Measurements from ENCODE around the gene CDC25B. TPM values are rescaled to one million over a fixed set of nuclear protein-coding genes. Genes with fewer than 3 reads are reported as not detected.

Gene CDC25B
- total and polyA plus RNA-seq, 2 of the 8 experiments (the other 6 are each of a cell fraction or from before 2014, with no cell fraction given): 21.7 to 31.2 TPM

DNA sequence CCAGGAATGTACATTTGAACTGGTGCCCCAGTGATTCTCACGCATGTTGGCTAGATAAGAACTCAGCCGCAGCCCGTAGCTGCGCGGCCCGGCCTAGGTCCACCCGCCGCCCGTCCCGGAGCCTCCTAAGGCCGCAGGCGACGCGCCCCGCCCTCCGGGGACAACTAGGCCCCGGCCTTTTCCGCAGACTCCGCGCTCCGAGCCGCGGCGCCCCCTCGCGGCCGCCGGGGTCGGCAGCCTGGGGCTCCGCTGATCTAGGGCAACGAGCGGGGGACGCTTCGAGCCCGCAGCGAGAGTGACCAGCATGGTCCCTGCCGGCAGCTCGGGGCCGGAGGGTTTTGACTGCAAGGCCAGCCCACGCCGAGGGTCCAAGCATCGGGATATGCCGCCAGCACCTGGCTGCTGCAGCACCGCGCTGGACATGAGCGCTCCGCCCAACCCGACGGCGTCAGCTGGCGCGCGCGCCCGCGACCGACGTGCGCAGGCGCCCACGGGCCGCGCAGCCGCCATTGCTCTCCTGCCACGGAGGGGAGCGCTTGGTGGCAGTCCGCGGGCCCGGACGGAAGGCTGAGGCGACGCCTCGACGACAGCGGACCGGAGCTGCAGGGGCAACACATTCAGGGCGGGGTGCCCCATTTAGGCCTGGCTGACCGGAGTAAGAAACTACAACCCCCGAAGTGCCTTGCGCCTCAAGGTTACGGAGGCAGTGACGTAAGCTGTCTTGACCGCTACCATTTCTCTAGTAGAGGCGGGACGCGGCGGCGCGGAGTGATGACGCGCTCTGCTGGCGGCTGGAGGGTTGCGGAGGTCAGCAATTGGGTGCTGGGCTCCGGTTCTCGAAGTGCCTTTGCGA is 24.2 kb downstream of the CDC25B start, which contains the start of gene AP5S1:
Gene AP5S1 (plus strand): TSS at position 500 of the 853 bp plus-strand sequence. CDS start 1,571 bp downstream, outside the sequence.
- H3K27me3 ChIP-seq (replicated peaks in 1 of 4; ENCODE audit: control insufficient read depth in 3 of 4, extremely low read depth in 1 of 4, insufficient read depth in 3 of 4, low read length in 3 of 4): no peaks in the 10 kb centered on the region
- peak within 1 kb of the TSS; percentile 99 for H4K8ac ChIP-seq (ENCODE audit: extremely low read depth, insufficient read depth, low read length)
- peak within 1 kb of the TSS; percentile 99 for H4K91ac ChIP-seq (replicated peaks; ENCODE audit: insufficient read length, low read length)
- 1% methylated on average over 91 of the region's 96 CpGs; no CpG with 5 or more reads in 1 of the 2 experiments for WGBS, 2 experiments (ENCODE audit: extremely low coverage in 1 of 2, insufficient coverage in 1 of 2, insufficient read length in 1 of 2, insufficient replicate concordance in 2 of 2, low coverage in 1 of 2, low lambda C conversion rate in 2 of 2, missing lambda C conversion rate in 1 of 2)
- no peak within 1 kb of the TSS; the same call in 1 of the 2 replicates for H2BK12ac ChIP-seq (ENCODE audit: low read depth, low read length)
- ChIA-PET POLR2A (ENCODE audit: partially characterized antibody) (interaction anchor here (0.9 to 4.5 kb wide), 13 partner anchors 12 to 253 kb away, joined by 3 to 29 read pairs (median 3); partner anchors contain the start of gene CENPB), CTCF (ENCODE audit: partially characterized antibody) (interaction anchor here (1.0 to 10.6 kb wide), 18 partner anchors 10 to 247 kb away, joined by 3 to 128 read pairs (median 6); partner anchors contain the start of genes ADISSP, CENPB and SPEF1)
- peak within 1 kb of the TSS; percentile 91; the same call in 1 of the 2 replicates for H2AFZ ChIP-seq (ENCODE audit: low read length)
- no peak within 1 kb of the TSS for H2BK120ac ChIP-seq (replicated peaks; ENCODE audit: low read depth, low read length)
- no peak within 1 kb of the TSS for H3K14ac ChIP-seq (ENCODE audit: insufficient read length)
- no peak within 1 kb of the TSS for H2AK5ac ChIP-seq (ENCODE audit: low read depth, low read length)
- FAIRE-seq (peak; percentile 32), DNase-seq (ENCODE audit: low read depth in 1 of 2, low spot score in 2 of 2) (peak; percentile 89 to 98)
- 0 out of 2 replicates have a peak within 1 kb of the TSS, but pooled peaks have one; percentile 61 for H2BK15ac ChIP-seq (ENCODE audit: low read length)
- no peak within 1 kb of the TSS for H3K23ac ChIP-seq (ENCODE audit: insufficient read length)
- peak within 1 kb of the TSS; percentile 99 for H4K5ac ChIP-seq (ENCODE audit: insufficient read length, low read depth, low read length)
- peak within 1 kb of the TSS; percentile 100 for H3K18ac ChIP-seq (ENCODE audit: extremely low read depth, low read length)
- no peak within 1 kb of the TSS for H2BK20ac ChIP-seq (ENCODE audit: low read length)
- H2BK5ac ChIP-seq (ENCODE audit: low read depth, low read length): peak within 1 kb of the TSS; percentile 95
- H3K79me1 ChIP-seq (ENCODE audit: low read depth, low read length): no peaks in the 10 kb centered on the region
- peak within 1 kb of the TSS; percentile 89 to 96 (median 92) for H3K9ac ChIP-seq (replicated peaks in 1 of 4; ENCODE audit: extremely low read depth in 1 of 4, low read depth in 3 of 4, low read length in 3 of 4)
- H3K23me2 ChIP-seq (ENCODE audit: low read depth, low read length): peaks cover 4% of the 10 kb centered on the region; the same call in 1 of the 2 replicates
- H4K20me1 ChIP-seq (replicated peaks in 1 of 2; ENCODE audit: control insufficient read depth in 1 of 2, insufficient read depth in 2 of 2, low read length in 2 of 2): no peaks in the 10 kb centered on the region
- H3K4me3 ChIP-seq (ENCODE audit: extremely low read depth in 1 of 4, insufficient read depth in 2 of 4, low read depth in 3 of 4, low read length in 4 of 4): peak within 1 kb of the TSS; percentile 79 to 96 (median 90)
- peak within 1 kb of the TSS; percentile 99 for H3K56ac ChIP-seq (replicated peaks; ENCODE audit: insufficient read length, low read depth, low read length)
- peak within 1 kb of the TSS; percentile 92 for H3K27ac ChIP-seq (ENCODE audit: low read depth, low read length)
- peaks cover 0 to 13% (median 5%) of the 10 kb centered on the region in 4 experiments; a peak in 4 of 7 replicates for H3K4me1 ChIP-seq (replicated peaks in 1 of 4; ENCODE audit: control insufficient read depth in 3 of 4, insufficient read depth in 4 of 4, low read length in 3 of 4)
- H3K9me3 ChIP-seq (ENCODE audit: insufficient read depth in 2 of 2, low read depth in 1 of 2, low read length in 1 of 2): no peaks in the 10 kb centered on the region
- H3K4ac ChIP-seq (replicated peaks; ENCODE audit: insufficient read length, low read depth, low read length): no peak within 1 kb of the TSS
- no peaks in the 10 kb centered on the region for H3K36me3 ChIP-seq (ENCODE audit: control insufficient read depth in 2 of 4, insufficient read depth in 4 of 4, low read length in 3 of 4)
- H3K79me2 ChIP-seq (ENCODE audit: control insufficient read depth in 1 of 2, insufficient read depth in 2 of 2, low read length in 2 of 2): no peaks in the 10 kb centered on the region
- H3K4me2 ChIP-seq (ENCODE audit: insufficient read depth in 1 of 2, low read depth in 2 of 2, low read length in 2 of 2): peak within 1 kb of the TSS; percentile 25 to 79
- TF ChIP-seq SP1 (IDR thresholded peaks at IDR 0.05; ENCODE audit: low read depth, low read length): peak; percentile 58; the same call in 1 of the 2 replicates
- TF ChIP-seq CREB1 (IDR thresholded peaks at IDR 0.05): peak; percentile 100
- TF ChIP-seq BACH1 (IDR thresholded peaks at IDR 0.05; ENCODE audit: low read length): 0 out of 2 replicates have a peak, but pooled peaks have one; percentile 7
- TF ChIP-seq TBP (IDR thresholded peaks at IDR 0.05; ENCODE audit: low read depth, low read length): peak; percentile 55
- no peak for TF ChIP-seq SIRT6 (IDR thresholded peaks at IDR 0.05; ENCODE audit: low read length)
- no peak for TF ChIP-seq RXRA (IDR thresholded peaks at IDR 0.05; ENCODE audit: insufficient read depth, low read depth, low read length)
- TF ChIP-seq CBX8 (IDR thresholded peaks at IDR 0.05; ENCODE audit: borderline replicate concordance, low read depth, low read length): no peak
- no peak for TF ChIP-seq GTF2F1 (IDR thresholded peaks at IDR 0.05; ENCODE audit: borderline replicate concordance, low read depth, low read length)
- TF ChIP-seq, protein P1, sequence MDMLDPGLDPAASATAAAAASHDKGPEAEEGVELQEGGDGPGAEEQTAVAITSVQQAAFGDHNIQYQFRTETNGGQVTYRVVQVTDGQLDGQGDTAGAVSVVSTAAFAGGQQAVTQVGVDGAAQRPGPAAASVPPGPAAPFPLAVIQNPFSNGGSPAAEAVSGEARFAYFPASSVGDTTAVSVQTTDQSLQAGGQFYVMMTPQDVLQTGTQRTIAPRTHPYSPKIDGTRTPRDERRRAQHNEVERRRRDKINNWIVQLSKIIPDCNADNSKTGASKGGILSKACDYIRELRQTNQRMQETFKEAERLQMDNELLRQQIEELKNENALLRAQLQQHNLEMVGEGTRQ (IDR thresholded peaks at IDR 0.05; ENCODE audit: low read length): no peak; the same call in 1 of the 2 replicates

Data from H1 (cell line).